Dedifferentiated amniotic fluid mesenchymal stem cell (primary cell): ENCODE measurements around the gene PMF1.
A peak's percentile ranks its signal among the peaks of the same experiment; 100 is the strongest.

Experiments used
- DNase-seq: peaks from one replicate; pipeline ENCODE4 v3.0.0-alpha.2; 2016; ENCODE audit errors: extremely low spot score

PMF1 gene

DNA sequence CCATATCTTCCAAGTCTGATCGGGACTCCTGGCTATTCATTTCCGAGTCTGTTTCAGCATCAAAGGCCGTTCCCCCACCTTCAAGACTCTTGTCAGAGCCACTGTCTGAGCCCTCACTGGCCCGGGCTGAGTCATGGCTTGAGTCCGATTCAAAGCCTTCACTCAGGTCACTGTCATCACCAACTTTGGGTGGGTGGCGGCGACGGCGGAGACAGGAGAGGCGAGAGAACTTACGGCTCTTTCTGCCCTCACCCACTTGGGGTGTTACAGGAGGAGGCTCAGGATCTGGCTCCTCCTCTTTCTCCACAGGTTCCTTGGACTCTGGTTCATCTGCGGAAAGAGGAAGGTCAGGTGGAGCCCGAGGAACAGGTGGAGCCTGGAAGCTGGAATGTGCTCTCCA lies 53.2 kb downstream of the PMF1 start:
- no peak for DNase-seq

DNA sequence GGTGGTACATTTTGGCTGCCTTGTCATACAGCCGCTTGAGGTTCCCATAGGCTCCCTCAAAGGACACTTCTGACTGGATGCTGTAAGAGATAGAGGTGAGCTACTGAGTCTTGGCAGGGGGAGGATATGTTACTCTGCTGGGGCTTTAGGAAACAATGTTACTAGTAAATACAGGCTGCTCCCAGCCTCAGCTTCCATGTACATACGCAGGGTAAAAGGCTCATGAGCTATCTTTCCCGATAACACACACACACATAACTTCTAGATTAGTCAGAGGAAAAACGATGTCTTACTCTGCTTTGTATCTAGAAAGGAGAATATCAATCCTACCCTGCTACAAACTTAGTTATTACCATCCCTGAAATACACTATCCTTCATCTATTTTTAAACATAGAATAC lies 55.5 kb downstream of the PMF1 start:
- DNase-seq = no peak

DNA sequence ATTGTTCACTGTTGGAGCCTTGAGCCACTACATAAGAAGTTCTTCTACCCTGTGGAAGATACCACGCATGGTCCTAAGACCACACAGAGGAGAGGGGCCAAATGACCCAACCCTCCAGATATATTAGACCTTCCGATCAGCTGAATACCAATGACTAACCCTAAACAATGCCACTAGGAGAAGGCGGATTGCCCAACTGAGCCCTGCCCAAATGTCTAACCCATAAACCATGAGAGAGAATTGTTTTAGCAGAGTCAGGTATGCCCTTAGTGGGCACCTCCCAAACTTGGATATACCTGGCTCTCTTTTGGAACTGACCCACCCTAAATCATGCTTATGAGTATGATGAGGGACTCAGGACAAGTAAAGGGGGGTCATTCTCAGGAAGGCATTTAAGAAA lies 57.5 kb downstream of the PMF1 start:
- no peak for DNase-seq

DNA sequence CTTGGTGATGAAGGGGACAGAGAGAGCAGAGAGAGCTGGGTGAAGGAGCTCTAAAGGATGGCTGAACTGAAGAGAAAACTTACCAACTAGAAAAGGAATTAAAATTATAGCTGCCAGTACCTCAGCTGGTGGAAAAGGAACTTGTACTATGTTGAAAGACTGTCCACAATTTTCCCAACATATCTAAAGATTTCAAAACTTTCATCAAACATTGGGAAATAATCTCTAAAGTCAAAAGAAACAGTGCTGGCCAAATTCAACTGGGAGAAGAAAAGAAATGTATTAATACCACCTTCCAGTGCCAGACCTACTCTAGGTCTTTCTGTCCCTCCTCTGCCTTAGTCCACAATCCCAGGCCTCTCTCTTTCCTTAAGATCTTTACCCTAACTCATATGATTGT lies 63.7 kb downstream of the PMF1 start:
- no peak for DNase-seq

DNA sequence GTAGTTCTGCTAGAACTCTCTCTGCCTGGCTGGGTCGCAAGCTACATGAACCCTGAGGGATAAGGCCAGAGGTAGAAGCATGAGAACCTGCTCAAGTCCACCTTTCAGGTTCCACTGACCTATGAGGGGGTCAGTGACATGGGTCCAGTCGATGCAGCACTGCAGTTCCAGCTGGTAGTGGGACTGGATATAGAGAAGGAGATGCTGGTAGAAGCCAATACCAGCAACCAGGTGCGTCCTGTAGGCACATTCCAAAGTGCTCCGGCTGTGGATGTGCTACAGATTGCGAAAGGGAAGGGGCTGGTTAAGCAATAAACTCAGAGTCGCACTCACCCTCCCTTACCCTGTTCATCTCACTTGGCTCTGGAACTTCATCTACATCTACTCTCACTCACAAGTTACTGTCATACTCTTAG lies 64.2 kb downstream of the PMF1 start:
- no peak for DNase-seq

DNA sequence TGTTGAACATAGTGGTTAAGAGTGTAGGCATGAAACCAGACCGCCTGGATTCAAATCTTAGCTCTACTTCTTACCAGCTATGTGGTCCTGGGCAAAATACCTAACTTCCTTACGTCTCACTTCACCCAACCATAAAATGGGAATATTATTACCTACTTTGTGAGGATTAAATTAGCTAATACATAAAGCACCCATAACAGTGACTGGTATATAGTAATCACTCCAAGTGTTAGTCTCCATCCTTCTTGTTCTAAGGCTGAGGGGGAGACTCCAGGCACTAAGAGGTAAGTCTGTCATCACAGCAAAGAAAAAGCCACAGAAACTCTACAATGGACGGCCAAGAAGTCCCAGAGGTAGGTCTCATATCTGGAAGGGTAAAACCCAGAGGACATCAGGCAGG lies 67.0 kb downstream of the PMF1 start:
- DNase-seq = no peak

DNA sequence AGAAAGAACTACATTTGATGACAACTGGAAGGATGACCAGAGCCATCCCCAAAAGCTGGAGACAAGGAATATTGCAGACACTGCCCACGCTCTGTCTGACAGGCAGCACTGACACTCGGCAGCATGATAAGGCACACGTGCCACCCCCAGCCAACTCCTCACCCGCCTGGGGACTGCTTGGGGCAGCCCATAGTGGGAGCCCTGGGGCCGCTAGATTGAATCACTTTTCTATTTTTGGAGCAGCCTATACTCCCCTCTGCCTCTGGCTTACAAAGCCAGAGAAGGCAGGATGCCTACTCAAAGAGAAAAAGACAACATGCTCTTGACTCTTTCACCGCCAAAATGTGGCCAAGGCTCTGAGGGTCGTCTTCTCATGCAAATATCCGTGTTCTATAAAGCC lies 68.5 kb downstream of the PMF1 start:
- DNase-seq = peak; percentile 44

DNA sequence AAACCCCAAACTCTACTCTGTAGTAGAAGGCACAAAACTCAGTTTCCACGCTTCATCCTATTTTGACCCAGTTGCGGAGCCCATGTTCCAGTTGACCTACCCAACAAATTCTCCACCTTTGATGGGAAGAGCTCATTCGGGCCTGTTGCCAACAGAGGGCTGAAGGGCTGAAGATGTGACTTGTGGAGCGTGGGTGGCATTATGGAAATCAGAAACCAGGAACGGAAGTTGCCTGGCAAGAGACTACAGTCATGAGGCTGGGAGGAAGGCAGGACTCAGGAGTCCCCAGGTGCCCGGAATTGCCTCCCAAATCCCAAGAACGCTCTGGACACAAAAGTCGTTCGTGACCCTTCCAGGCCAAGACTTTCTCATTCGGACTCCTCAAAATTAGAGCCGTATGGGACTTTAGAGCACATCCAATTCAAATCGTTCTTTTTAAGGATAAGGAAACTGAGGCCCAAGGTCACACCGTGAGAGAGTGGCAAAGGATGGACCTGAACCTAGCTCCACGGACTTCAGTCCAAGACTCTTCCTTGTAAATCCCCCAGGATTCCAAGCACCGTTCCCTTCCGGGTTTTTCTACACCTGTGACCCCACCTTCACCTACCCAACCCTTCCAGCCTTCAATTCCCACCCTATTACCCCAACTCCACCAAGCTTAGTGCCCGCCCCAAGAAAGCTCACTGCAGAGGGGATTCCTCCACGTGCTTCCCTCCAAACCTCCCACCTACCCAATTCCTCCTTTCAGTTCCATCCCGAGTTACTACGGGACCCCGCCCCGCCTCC lies 69.1 kb downstream of the PMF1 start:
- no peak for DNase-seq

DNA sequence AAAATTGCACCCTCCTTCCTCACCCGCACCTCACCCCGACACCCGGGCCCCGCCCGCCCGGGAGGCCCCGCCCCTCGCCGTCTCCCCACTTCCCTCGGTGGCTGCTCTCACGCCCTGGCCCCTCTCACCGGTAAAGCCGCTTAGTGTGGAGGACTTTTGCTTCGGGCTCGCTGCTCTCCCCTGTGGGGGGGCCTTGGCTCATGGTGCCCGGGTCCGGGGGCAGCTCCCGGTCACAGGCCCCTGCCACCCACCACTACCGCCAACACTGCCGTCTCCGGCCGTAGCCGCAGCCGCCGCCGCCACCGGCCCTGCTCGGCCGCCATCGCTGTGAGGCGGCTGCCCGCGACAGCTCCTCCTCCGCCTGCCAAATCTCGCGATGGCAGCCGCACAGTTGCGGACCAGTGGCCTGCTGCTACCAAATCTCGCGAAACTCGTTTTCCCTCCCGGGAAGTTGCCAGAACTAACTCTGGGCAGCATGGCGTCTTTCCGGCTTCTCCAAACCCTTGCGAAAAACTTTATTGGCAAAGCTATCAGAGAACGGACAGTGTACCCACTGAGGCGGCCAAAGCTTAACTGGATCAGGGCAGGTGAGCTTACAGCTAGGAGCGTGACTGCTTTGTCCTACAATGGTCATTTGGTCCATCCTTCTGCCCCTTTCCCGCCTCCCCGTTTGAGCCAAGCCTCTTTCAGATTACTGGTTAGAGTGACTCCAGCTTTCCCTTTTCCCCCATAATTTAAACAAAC lies 69.8 kb downstream of the PMF1 start, which contains the start of gene SMG5:
SMG5 (minus strand) TSS at position 347 of the 744 bp plus-strand sequence; CDS start at position 202, 145 bp downstream.
- peak; percentile 99 for DNase-seq

DNA sequence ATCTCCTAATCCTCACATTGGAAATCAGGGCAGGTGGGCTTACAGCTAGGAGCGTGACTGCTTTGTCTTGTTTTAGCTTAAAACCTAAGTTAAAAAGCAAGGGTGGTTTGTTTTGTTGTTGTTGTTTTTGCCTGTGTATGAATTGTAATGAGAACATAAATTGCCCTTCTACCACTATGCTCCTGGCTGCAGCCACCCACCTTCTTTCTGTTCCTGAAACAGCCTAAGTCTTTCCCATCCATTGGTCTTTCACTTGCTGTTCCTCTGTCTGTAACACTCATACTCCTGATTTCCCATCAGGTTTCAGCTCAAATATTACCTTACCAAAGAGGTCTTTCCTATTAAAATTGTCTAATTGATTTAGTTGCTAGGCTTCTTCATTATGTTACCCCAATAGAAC lies 70.7 kb downstream of the PMF1 start:
- no peak for DNase-seq

DNA sequence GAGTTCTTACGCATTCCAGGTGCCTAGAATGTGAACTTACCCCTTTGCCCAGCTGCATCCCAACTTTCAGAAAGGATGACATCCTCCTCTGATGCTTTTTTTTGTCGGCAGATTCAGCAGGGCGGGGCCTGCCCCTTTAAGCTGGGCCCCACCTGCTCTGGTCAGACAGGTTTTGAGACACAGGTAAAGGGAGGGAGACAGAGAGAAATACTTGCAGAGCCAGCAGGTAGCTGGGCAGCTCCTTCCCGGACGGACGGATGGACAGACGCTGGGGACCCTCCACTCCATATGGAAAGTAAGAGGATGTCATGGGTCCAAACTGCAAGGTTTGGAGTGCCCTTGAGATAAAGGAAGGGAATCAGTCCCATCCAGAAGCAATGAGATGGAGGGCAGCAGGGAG lies 71.3 kb downstream of the PMF1 start, which contains the start of gene TMEM79:
TMEM79 (plus strand) TSS at position 214 of the 400 bp plus-strand sequence. CDS start 902 bp downstream, outside the sequence.
- no peak for DNase-seq

DNA sequence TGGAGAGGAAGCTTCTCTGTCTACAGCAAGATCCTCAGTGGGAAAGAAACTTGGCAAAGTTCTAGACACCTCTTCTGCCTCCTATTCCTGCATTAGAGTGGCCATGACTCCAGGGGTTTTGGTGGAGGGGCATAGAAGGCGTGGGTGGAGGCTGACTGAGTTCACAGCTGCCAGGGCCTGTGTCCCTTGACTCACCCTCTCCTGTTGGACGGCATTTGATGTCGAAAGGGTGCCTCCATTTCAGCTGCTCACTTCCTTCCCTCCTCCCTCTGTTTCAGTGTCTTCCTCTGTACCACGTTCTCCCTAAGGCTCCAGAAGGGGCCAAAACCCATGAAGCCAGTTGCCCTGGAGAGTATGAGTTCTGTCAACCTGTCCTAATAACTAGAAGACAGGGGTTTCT lies 72.0 kb downstream of the PMF1 start:
- no peak for DNase-seq

DNA sequence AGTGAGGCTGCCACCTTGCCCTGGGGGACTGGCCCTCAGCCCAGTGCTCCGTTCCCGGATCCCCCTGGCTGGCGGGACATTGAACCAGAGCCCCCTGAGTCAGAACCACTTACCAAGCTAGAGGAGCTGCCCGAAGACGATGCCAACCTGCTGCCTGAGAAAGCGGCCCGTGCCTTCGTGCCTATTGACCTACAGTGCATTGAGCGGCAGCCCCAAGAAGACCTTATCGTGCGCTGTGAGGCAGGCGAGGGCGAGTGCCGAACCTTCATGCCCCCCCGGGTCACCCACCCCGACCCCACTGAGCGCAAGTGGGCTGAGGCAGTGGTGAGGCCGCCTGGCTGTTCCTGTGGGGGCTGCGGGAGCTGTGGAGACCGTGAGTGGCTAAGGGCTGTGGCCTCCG lies 72.6 kb downstream of the PMF1 start:
- DNase-seq = no peak

DNA sequence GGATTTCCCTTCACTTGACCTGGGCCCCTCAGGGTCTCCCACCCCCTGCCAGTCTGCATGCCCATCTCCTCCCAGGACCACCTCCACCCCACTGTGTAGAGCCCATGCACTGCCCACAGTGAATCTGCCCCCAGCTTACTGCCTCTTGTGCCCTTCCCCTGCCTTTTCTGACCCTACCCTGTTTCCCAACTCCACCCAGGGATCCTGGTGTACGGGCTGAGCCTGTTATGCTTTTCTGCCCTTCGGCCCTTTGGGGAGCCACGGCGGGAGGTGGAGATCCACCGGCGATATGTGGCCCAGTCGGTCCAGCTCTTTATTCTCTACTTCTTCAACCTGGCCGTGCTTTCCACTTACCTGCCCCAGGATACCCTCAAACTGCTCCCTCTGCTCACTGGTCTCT lies 73.3 kb downstream of the PMF1 start:
- no peak for DNase-seq
